DMS153 (cell line): ENCODE results near the gene MRPL49.
"Not testable (repeated sequence)": the region's sequence is repeated elsewhere in the genome, so short reads cannot be mapped to it uniquely, and the experiment has no call there.

Experiments used
- DNase-seq: peaks from one replicate; lab custom pipeline; 2025; lab: John Stamatoyannopoulos, UW

The MRPL49 gene

GRCh38 chr11:65132988-65133700, 11.0 kb downstream of the MRPL49 start:
- peak; percentile 6 for DNase-seq

GRCh38 chr11:65133724-65134123, 11.6 kb downstream of the MRPL49 start:
- no peak for DNase-seq

GRCh38 chr11:65134240-65134951, 12.3 kb downstream of the MRPL49 start, which contains the start of gene SYVN1:
Gene SYVN1 (minus strand): TSS chr11:65134519. CDS start chr11:65133601, 918 bp downstream.
- peak; percentile 81 for DNase-seq

- peak; percentile 98 for DNase-seq
Observed at GRCh38 chr11:65134952-65135632, 13.0 kb downstream of the MRPL49 start.

GRCh38 chr11:65135633-65136145, 13.6 kb downstream of the MRPL49 start:
- no peak for DNase-seq

- no peak for DNase-seq
Observed at GRCh38 chr11:65136515-65137096, 14.5 kb downstream of the MRPL49 start.

GRCh38 chr11:65141896-65142494, 19.9 kb downstream of the MRPL49 start:
- no peak for DNase-seq

- no peak for DNase-seq
Observed at GRCh38 chr11:65147352-65148075, 25.4 kb downstream of the MRPL49 start.

GRCh38 chr11:65148657-65149056, 26.5 kb downstream of the MRPL49 start:
- DNase-seq, result no peak

- not testable (repeated sequence) for DNase-seq
Observed at GRCh38 chr11:65150131-65150508, 28.0 kb downstream of the MRPL49 start.

GRCh38 chr11:65150509-65151299, 28.6 kb downstream of the MRPL49 start:
- peak; percentile 87 for DNase-seq

- DNase-seq, result no peak
Observed at GRCh38 chr11:65151331-65151899, 29.3 kb downstream of the MRPL49 start.

- no peak for DNase-seq
Observed at GRCh38 chr11:65152122-65152521, 30.0 kb downstream of the MRPL49 start.

- no peak for DNase-seq
Observed at GRCh38 chr11:65156256-65156655, 34.1 kb downstream of the MRPL49 start.

- no peak for DNase-seq
Observed at GRCh38 chr11:65156926-65157325, 34.8 kb downstream of the MRPL49 start.

GRCh38 chr11:65157336-65157735, 35.2 kb downstream of the MRPL49 start:
- no peak for DNase-seq

- DNase-seq, result no peak
Observed at GRCh38 chr11:65159012-65159411, 36.9 kb downstream of the MRPL49 start.

- DNase-seq, result no peak
Observed at GRCh38 chr11:65160643-65161042, 38.5 kb downstream of the MRPL49 start.

GRCh38 chr11:65163684-65164083, 41.6 kb downstream of the MRPL49 start:
- no peak for DNase-seq
